SK-N-SH treated with all-trans-retinoic acid at 6 μM for 48 hours (cell line): Measurements from ENCODE around the gene RITA1.
A peak's percentile ranks its signal among the peaks of the same experiment; 100 is the strongest.

Experiments
- ATAC-seq: fragments of 200-7000 bp; cut with Tn5 transposase; 3 replicates; pipeline ENCODE4 v1.9.1; 2020; ENCODE audit warnings: mild to moderate bottlenecking, moderate library complexity
- ARNTL ChIP-seq: fragments of 450-650 bp; formaldehyde crosslinking; IDR thresholded peaks from 2 replicates; pipeline ENCODE4 v1.5.0; 2020; ENCODE audit warnings: low read depth, mild to moderate bottlenecking, moderate library complexity, borderline replicate concordance
- BACH2 ChIP-seq: fragments of 250-450 bp; sonication (Bioruptor Pico); IDR thresholded peaks from 2 replicates; pipeline ENCODE4 v1.9.0; 2021; ENCODE audit warnings: mild to moderate bottlenecking, borderline replicate concordance
- CREB5 ChIP-seq: fragments of 250-450 bp; sonication (Bioruptor Pico); IDR thresholded peaks from 2 replicates; pipeline ENCODE4 v1.5.1; 2020; ENCODE audit warnings: low read depth, mild to moderate bottlenecking, moderate library complexity
- CSDC2 ChIP-seq: fragments of 250-450 bp; sonication (Bioruptor Pico); IDR thresholded peaks from 2 replicates; pipeline ENCODE4 v1.5.0; 2020; ENCODE audit warnings: mild to moderate bottlenecking, moderate library complexity
- CSRNP3 ChIP-seq: fragments of 250-450 bp; sonication (Bioruptor Pico); IDR thresholded peaks from 2 replicates; pipeline ENCODE4 v1.5.1; 2021; ENCODE audit warnings: mild to moderate bottlenecking, moderate library complexity
- ESRRG ChIP-seq: fragments of 250-450 bp; sonication (Bioruptor Pico); IDR thresholded peaks from 2 replicates; pipeline ENCODE4 v1.6.1; 2021; ENCODE audit warnings: mild to moderate bottlenecking
- GLIS3 ChIP-seq: fragments of 250-450 bp; sonication (Bioruptor Pico); IDR thresholded peaks from 2 replicates; pipeline ENCODE4 v1.5.0; 2020; ENCODE audit warnings: mild to moderate bottlenecking, moderate library complexity
- ISL1 ChIP-seq: fragments of 250-450 bp; sonication (Bioruptor Pico); IDR thresholded peaks from 2 replicates; pipeline ENCODE4 v2.1.2; 2022; ENCODE audit warnings: mild to moderate bottlenecking, moderate library complexity
- OSR1 ChIP-seq: fragments of 250-450 bp; sonication (Bioruptor Pico); IDR thresholded peaks from 2 replicates; pipeline ENCODE4 v1.8.0; 2022; ENCODE audit warnings: moderate library complexity, mild to moderate bottlenecking, inconsistent platforms
- RARB ChIP-seq: fragments of 250-450 bp; sonication (Bioruptor Pico); IDR thresholded peaks from 2 replicates; pipeline ENCODE4 v1.8.0; 2021; ENCODE audit warnings: mild to moderate bottlenecking, moderate library complexity
- SNAI2 ChIP-seq: fragments of 250-450 bp; sonication (Bioruptor Pico); IDR thresholded peaks from 2 replicates; pipeline ENCODE4 v1.5.0; 2020; ENCODE audit warnings: mild to moderate bottlenecking, moderate library complexity
- TCF4 ChIP-seq: fragments of 250-450 bp; sonication (Bioruptor Pico); IDR thresholded peaks from 2 replicates; pipeline ENCODE4 v1.8.0; 2021; ENCODE audit warnings: mild to moderate bottlenecking, moderate library complexity, borderline replicate concordance
- TSHZ2 ChIP-seq: fragments of 250-450 bp; sonication (Bioruptor Pico); IDR thresholded peaks from 2 replicates; pipeline ENCODE4 v1.5.0; 2020; ENCODE audit warnings: mild to moderate bottlenecking, moderate library complexity
- ZC3H10 ChIP-seq: fragments of 250-450 bp; sonication (Bioruptor Pico); IDR thresholded peaks from 2 replicates; pipeline ENCODE4 v1.5.1; 2021; ENCODE audit warnings: mild to moderate bottlenecking, moderate library complexity
- ZFP30 ChIP-seq: fragments of 450-650 bp; formaldehyde crosslinking; IDR thresholded peaks from 2 replicates; pipeline ENCODE4 v1.5.0; 2022; ENCODE audit warnings: mild to moderate bottlenecking, moderate library complexity
- ZNF565 ChIP-seq: fragments of 450-650 bp; formaldehyde crosslinking; conservative IDR thresholded peaks from 2 replicates; pipeline ENCODE4 v1.5.0; 2020; ENCODE audit warnings: low read depth, mild to moderate bottlenecking, moderate library complexity
- ZNF70 ChIP-seq: fragments of 450-650 bp; formaldehyde crosslinking; IDR thresholded peaks from 2 replicates; pipeline ENCODE4 v1.5.0; 2020; ENCODE audit warnings: mild to moderate bottlenecking, moderate library complexity
- ZNF8 ChIP-seq: fragments of 450-650 bp; formaldehyde crosslinking; IDR thresholded peaks from 2 replicates; pipeline ENCODE4 v1.5.0; 2020; ENCODE audit warnings: mild to moderate bottlenecking, moderate library complexity
- TF ChIP-seq, protein P1 (sequence below): fragments of 250-450 bp; sonication (Bioruptor Pico); IDR thresholded peaks from 2 replicates; pipeline ENCODE4 v1.8.0; 2020; ENCODE audit warnings: mild to moderate bottlenecking, moderate library complexity, borderline replicate concordance
- TF ChIP-seq, protein P2 (sequence below): fragments of 250-450 bp; sonication (Bioruptor Pico); IDR thresholded peaks from 2 replicates; pipeline ENCODE4 v1.8.0; 2021; ENCODE audit warnings: low read depth, mild to moderate bottlenecking, moderate library complexity, borderline replicate concordance

RITA1 gene

GRCh38 chr12:113222730-113223531 lies 37.4 kb downstream of the RITA1 start:
- ATAC-seq = peak; percentile 6
- no peak for TF ChIP-seq BACH2 (CRISPR knock-in tag)

DNA sequence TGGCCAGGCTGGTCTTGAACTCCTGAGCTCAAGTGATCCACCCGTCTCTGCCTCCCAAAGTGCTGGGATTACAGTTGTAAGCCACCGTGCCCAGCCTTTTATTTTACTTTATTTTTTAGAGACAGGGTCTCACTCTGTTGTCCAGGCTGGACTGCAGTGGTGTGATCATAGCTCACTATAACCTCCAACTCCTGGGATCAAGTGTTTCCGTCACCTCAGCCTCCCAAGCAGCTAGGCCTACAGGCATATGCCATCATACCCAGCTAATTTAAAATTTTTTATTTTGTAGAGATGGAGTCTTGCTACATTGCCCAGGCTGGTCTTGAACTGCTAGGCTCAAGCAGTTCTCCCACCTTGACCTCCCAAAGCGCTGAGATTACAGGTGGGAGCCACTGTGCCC lies 39.4 kb downstream of the RITA1 start:
- no peak for ATAC-seq
- TF ChIP-seq ZFP30 (CRISPR knock-in tag) = no peak
- no peak for TF ChIP-seq ZNF565 (CRISPR knock-in tag)
- no peak for TF ChIP-seq ARNTL (CRISPR knock-in tag)
- TF ChIP-seq ZNF8 (CRISPR knock-in tag) = no peak
- no peak for TF ChIP-seq GLIS3 (CRISPR knock-in tag)
- TF ChIP-seq, protein P1, sequence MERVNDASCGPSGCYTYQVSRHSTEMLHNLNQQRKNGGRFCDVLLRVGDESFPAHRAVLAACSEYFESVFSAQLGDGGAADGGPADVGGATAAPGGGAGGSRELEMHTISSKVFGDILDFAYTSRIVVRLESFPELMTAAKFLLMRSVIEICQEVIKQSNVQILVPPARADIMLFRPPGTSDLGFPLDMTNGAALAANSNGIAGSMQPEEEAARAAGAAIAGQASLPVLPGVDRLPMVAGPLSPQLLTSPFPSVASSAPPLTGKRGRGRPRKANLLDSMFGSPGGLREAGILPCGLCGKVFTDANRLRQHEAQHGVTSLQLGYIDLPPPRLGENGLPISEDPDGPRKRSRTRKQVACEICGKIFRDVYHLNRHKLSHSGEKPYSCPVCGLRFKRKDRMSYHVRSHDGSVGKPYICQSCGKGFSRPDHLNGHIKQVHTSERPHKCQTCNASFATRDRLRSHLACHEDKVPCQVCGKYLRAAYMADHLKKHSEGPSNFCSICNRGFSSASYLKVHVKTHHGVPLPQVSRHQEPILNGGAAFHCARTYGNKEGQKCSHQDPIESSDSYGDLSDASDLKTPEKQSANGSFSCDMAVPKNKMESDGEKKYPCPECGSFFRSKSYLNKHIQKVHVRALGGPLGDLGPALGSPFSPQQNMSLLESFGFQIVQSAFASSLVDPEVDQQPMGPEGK (CRISPR knock-in tag) = no peak
- TF ChIP-seq TCF4 (CRISPR knock-in tag) = no peak
- no peak for TF ChIP-seq OSR1 (CRISPR knock-in tag)
- TF ChIP-seq SNAI2 (CRISPR knock-in tag) = no peak
- no peak for TF ChIP-seq ESRRG (CRISPR knock-in tag)
- TF ChIP-seq, protein P2, sequence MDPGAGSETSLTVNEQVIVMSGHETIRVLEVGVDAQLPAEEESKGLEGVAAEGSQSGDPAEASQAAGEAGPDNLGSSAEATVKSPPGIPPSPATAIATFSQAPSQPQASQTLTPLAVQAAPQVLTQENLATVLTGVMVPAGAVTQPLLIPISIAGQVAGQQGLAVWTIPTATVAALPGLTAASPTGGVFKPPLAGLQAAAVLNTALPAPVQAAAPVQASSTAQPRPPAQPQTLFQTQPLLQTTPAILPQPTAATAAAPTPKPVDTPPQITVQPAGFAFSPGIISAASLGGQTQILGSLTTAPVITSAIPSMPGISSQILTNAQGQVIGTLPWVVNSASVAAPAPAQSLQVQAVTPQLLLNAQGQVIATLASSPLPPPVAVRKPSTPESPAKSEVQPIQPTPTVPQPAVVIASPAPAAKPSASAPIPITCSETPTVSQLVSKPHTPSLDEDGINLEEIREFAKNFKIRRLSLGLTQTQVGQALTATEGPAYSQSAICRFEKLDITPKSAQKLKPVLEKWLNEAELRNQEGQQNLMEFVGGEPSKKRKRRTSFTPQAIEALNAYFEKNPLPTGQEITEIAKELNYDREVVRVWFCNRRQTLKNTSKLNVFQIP (CRISPR knock-in tag) = no peak
- TF ChIP-seq ZC3H10 (CRISPR knock-in tag) = no peak

DNA sequence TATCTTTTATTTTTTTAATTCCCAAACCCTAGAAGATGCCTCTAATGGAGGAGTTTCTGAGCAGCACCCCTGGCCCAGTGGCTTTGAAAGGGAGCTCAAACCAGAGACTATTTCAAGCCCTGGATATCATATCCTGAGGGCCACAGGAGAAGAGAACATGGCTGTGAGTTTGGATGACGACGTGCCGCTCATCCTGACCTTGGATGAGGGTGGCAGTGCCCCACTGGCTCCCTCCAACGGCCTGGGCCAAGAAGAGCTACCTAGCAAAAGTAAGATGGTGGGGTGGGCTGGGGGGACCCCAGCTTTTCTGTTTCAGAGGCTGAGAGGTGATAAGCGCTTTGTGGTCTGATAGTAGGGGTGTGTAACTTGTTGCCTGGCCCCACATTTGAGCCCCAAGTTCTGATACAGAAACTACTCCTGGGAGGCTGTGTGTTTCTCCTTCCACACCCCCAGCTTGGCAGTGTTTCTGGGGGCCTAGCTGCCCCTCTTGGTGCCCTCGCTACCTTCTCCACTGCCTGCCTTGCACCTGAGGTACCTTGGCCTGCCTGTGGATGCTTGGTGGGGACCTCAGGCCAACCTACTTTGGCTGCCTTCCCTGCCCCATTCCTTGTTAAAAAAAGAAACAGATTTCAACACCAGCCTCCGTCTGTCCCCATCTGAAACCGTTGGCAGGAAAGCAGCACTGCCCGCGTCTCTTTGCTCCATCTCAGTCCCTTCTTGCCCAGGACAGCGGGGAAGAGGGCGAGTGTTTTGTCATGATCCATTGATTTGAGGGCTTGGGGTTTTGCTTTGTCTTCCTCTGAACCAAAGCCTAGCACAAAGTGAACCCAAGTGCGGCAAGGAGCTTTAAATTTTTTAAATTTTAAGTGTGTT lies 41.4 kb downstream of the RITA1 start:
- TF ChIP-seq ISL1 (no peak), OSR1 (CRISPR knock-in tag) (no peak), CSRNP3 (CRISPR knock-in tag) (no peak), CREB5 (CRISPR knock-in tag) (no peak), ZC3H10 (CRISPR knock-in tag) (no peak), ARNTL (CRISPR knock-in tag) (no peak), GLIS3 (CRISPR knock-in tag) (no peak), CSDC2 (no peak), RARB (CRISPR knock-in tag) (no peak), BACH2 (CRISPR knock-in tag) (no peak), ZNF565 (CRISPR knock-in tag) (no peak), ZNF70 (CRISPR knock-in tag) (no peak), ZNF8 (CRISPR knock-in tag) (no peak)
- TF ChIP-seq, all 23 proteins: peak for 0
- ATAC-seq = no peak

GRCh38 chr12:113227686-113228391 lies 42.3 kb downstream of the RITA1 start:
- no peak for ATAC-seq
- TF ChIP-seq ZNF8 (CRISPR knock-in tag) (no peak), ARNTL (CRISPR knock-in tag) (no peak), CSDC2 (no peak), ISL1 (no peak), SNAI2 (CRISPR knock-in tag) (no peak), TSHZ2 (CRISPR knock-in tag) (no peak), ZFP30 (CRISPR knock-in tag) (no peak)
- TF ChIP-seq, protein P1 (CRISPR knock-in tag) = no peak
